LoVo (cell line): ENCODE data around the gene ZNF547.

ENCODE experiments used
- DNase-seq: peaks from one replicate; pipeline ENCODE4 v3.0.0-alpha.2; 2016; ENCODE audit warnings: low spot score

Gene ZNF547

DNA sequence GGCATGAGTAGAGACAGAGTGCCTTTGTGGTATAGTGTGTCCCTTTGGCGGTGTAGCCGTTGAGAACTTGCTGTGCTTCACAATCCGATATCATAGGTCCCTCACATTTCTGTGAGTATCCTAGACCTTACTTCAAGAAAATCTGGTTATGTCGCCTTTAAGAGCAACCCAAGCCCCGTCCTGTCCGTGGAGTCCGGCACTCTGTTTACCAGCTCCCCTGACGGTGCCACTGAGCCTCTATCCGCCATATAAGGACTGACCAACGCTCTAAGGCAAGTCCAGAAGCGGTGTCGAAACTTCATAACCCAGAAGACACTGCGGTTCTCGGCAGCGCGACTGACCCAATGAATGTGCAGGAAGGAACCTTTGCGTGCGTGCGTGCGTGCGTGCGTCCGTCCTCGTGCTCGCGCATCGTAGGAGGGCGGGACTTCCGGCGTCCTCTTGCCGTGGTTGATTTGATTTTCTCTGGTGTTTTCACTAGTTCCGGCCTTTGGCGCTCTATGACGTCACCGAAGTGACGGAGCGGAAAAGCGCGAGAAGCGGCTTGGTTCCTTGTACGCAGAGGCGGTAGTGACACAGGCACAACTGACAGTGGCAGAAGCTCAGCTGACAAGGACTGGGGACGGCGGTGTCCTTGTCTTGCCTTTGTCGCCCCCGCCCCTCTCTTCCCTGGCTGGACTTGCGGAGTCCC lies at the start of gene ZNF547, which contains the start of gene TRAPPC2B:
TSS of gene ZNF547 (plus strand) at position 555 of the 691 bp plus-strand sequence. CDS start 5,005 bp downstream, outside the sequence.
TSS of gene TRAPPC2B (plus strand) at position 555 of the 691 bp plus-strand sequence. CDS start 1,283 bp downstream, outside the sequence.
- DNase-seq: no peak

DNA sequence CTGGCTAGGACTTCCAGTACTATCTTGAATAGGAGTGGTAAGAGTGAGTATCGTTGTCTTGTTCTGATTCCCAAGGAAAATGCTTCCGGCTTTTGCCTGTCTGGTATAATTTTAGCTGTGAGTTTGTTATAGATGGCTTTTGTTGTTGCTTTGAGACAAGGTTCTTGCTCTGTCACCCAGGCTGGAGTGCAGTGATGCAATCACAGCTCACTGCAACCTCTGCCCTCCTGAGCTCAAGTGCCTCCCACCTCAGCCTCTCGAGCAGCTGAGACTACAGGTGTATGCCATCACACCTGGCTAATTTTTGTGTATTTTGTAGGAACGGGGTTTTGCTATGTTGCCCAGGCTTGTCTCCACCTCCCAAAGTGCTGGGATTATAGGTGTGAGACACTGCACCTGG lies 49.2 kb upstream of the ZNF547 start:
- DNase-seq: no peak

- DNase-seq: no peak
Observed at GRCh38 chr19:57317503-57317902, 45.8 kb upstream of the ZNF547 start.

DNA sequence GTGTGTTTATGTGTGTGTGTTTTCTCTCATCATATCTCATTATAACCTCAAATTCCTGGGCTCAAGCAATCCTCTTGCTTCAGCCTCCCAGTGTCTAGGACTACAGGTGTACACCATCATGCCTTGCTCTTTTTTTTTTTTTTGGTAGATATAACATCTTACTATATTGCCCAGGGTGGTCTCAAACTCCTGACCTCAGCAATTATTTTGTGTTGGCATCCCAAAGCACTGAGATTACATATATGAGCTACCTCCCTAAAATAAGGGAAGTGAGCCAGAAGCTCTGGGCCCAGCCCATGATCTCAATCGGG lies 43.5 kb upstream of the ZNF547 start:
- DNase-seq: no peak

DNA sequence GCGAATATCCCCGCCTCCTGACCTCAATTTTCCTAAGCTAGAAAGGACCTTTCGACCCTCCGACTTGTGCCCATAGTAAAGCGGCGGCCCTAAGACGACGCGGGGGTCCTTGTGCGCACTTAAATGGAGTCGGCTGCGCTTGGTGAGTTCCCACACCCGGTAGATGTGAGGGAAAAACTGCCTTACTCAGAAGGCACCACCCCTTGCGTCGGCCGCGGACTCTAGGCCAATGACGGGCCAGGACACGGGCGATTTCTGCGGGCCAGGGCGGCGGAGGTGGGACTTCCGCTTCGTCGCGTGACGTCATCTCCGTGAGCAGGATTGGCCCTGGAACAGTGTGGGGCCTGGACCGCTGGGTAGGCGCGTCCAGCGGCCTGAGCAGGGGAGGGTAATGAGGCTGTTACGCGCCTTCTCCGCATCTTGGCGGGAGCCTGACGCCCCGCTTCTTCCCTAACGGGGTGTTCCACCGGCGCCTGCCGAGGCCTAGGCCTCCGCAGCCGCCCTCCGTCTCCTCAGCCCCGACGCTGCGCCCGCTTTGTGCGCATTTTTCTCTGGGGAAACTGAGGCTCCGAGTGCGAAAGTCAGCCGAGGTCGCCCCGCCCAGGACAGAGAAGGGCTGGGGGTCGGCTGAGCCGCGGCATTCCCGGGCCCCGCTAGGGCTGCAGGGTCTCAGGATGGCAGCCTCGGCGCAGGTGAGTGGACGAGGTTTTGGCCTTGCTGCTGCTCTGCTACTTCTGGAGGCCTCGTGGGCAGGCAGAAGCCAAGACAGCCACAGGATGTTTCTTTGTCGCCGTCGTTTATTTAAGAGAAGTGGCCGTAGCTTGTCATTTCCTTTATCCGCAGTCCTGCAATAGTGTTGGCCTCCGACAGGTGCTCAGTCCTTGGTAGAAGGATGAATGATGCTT lies 42.9 kb upstream of the ZNF547 start, which contains the start of gene ZNF543:
TSS of gene ZNF543 (plus strand) at position 293 of the 905 bp plus-strand sequence. CDS start at position 675, 382 bp downstream.
- no peak for DNase-seq

- DNase-seq: no peak
Observed at GRCh38 chr19:57321116-57321515, 42.2 kb upstream of the ZNF547 start.

DNA sequence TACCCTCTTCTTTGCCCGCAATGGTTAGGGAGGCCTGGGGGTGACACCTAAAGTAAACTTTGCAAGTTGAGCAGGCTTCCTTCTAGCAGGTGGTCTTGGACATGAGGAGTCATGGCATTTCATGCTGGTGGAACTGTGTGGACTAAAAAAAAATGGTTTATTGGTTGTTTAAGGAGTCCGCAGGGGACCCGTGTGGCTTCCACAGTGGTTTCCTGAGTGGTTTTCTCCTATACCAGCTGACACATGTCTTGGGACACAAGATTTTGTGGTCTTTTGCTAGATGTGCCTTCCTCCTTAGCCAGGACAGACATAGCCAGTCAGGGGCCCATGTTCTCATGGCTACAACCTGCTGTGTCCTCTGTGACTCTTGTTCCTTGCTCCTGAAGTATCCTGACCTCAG lies 41.6 kb upstream of the ZNF547 start:
- DNase-seq: no peak

DNA sequence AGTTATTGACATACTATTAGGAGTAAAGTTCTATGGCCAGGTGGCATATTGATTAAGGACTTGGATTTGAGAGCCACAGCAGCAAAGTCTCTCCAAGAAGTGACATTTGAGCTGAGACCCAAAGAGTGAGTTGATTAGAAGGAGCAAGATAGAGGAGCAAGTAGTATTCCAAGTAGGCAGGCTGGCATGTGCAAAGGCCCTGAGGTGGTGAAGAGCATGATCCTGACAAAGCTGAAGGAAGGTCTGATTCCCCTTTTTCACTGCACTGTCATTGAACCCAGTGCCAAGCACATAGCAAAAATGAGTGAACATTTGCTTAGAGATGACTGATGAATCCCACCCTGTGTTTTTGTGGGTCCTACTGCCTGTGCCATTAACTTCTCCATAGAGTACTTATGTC lies 38.4 kb upstream of the ZNF547 start:
- DNase-seq: no peak

DNA sequence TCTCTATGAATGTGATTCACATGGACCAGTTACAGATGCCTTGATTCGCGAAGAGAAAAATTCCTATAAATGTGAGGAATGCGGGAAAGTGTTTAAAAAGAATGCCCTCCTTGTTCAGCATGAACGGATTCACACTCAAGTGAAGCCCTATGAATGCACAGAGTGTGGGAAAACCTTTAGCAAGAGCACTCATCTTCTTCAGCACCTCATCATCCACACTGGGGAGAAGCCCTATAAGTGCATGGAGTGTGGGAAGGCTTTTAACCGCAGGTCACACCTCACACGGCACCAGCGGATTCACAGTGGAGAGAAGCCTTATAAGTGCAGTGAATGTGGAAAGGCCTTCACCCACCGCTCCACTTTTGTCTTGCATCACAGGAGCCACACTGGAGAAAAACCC lies 35.4 kb upstream of the ZNF547 start:
- no peak for DNase-seq

DNA sequence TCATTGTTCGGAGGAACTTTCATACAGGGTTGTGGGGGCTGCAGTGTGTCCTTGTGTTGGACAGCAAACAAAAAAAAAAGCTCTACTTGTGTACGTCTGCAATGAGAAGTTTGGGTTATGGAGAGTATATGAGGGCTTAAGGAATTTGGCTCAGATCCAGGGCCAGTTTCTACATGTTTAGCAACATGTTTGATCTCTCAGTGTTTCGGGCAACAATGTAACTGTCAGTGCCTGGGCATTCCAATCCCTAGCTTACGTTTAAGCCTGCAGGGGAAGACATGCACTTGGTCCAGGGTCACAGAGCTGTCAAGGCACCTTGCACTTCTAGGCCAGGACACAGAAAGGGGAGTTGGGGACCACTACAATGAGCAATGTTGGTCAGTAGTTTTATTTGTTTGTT lies 29.2 kb upstream of the ZNF547 start:
- DNase-seq: no peak

- DNase-seq: no peak
Observed at GRCh38 chr19:57338877-57339276, 24.5 kb upstream of the ZNF547 start.

- DNase-seq: no peak
Observed at GRCh38 chr19:57342582-57342981, 20.8 kb upstream of the ZNF547 start.

DNA sequence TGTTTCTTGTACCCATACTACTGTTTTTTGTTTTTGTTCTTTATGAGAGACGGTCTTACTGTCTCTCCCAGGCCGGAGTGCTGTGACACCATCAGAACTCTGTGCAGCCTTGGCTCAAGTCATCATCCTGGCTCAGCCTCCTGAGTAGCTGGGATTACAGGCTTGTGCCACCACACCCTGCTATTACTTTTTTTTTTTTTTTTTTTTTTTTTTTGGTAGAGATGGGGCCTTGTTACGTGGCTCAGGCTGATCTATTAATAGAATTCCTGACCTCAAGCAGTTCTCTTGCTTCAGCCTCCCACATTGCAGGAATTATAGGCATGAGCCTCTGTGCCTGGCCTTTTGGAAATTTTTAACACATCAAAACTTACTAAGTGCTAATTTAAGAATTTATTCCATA lies 15.2 kb upstream of the ZNF547 start:
- no peak for DNase-seq

DNA sequence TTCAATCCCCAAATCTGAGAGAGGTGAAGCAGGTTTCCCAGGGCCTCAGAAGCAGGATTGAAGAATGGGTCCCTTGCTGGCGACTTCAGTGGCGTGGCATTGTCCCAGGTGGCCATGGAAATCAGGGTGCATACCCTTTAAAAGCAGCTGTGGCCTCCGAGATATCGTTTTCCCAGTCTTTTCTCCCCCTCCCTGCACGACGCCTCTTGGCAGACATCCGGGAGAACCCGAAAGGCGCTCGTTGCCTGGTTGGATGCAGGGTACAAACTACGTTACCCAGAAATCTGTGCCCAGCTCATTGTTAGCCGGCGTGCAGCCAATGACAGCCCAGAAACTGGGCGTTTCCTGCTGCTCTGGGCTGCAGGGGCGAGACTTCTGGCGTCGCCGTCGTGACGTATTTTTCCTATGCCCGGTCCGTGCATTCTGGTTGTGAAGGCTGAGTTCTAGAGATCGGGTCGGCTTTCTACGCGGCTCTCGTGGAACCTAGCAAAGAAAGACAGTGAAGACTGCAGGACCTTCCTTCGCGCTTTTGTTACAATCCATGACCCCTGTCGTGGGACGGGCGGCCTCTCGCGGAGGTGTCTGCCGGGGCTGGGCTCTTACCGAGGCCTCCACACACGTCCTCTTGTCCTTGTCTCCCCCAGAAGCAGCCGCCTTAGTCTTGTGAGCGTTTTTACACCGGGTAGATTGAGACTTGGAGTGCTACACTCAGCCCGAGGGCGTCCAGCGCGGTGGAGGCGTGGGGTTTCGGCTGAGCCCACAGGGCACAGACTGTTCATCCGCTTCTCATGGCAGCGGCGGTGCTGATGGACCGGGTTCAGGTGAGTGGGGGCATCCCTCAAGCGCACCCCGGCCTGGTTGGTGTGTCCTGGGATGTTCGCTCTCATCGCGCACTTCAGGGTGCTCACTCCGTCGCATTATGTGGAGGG lies 12.2 kb upstream of the ZNF547 start, which contains the start of gene ZNF304:
TSS of gene ZNF304 (plus strand) at position 395 of the 929 bp plus-strand sequence. CDS start at position 789, 394 bp downstream.
- DNase-seq: no peak

DNA sequence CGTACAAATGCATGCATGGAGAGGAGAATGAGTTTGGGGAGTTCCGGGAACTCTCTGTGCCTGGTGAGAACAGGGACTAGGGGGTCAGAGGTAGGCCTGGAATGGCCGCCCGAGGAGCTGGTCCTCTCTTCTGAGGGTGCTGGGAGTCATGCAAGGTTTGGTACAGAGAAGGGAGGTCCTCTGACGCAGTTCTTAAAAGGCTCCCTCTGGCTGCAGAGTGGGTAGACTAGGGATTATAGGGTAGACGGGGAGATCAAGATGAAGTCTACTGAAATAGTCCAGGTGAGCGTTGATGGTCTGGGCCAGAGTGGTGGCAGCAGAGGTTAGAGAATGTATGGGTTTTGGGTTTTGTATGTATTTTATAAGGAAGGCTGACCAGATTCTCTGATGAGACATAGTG lies 11.5 kb upstream of the ZNF547 start:
- DNase-seq: no peak

DNA sequence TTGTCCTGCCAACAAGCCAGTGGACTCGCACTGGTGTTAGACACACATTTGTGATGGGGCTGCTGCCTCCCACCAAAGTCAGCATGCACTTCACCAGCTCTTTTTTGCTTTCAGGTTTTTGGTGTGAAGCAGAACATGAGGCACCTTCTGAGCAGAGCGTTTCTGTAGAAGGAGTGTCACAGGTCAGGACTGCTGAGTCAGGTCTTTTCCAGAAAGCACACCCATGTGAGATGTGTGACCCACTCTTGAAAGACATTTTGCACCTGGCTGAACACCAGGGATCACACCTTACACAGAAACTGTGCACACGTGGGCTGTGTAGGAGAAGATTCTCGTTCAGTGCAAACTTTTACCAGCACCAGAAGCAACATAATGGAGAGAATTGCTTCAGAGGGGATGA lies 7.4 kb upstream of the ZNF547 start:
- no peak for DNase-seq

DNA sequence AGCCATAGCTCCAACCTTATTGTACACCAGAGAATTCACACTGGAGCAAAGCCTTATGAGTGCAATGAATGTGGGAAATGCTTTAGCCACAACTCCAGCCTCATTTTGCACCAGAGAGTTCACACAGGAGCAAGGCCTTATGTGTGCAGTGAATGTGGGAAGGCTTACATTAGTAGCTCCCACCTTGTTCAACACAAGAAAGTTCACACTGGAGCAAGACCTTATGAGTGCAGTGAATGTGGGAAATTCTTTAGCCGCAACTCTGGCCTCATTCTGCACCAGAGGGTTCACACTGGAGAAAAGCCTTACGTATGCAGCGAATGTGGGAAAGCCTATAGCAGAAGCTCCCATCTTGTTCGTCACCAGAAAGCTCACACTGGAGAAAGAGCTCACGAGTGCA lies 5.9 kb upstream of the ZNF547 start:
- DNase-seq: no peak

GRCh38 chr19:57359300-57359699 lies 4.1 kb upstream of the ZNF547 start:
- no peak for DNase-seq

DNA sequence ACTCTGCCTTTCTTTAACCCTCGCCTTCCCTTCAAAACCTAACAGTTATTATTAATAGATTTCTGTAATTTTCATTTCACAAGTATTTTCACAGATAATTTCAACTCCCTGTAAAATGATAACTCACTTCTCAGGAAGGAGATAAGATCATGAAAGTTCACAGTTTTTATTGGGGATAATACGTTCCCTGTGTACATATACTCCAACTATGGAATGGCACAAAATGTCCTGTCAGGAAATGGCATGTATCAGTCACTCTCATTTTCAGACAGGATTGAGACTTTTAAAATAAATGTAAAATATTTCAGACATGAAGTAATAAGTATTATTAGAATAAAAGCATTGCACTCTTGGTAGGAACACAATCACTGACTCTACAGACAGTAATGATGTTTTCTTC lies 932 bp upstream of the ZNF547 start:
- DNase-seq: no peak

- no peak for DNase-seq
Observed at GRCh38 chr19:57363688-57364181, 384 bp downstream of the ZNF547 start.

DNA sequence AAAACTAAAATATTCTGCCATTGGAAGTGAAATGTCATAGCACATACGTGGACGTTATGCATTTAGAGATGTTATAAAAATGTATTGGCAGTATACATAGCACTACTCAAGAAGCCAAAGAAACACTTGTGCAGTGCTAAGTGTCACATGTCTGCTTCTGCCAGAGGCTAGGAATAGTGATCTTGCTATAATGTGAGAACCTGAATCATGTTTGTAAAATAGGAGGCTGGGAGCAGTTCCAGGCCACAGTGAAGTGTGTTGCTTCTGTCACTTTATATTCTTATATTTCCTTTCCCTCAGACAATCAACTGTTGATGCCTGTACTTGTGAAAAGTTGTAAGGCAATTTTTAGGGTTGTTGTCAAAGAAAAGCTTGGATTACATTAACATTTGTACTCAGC lies 3.4 kb downstream of the ZNF547 start:
- no peak for DNase-seq

DNA sequence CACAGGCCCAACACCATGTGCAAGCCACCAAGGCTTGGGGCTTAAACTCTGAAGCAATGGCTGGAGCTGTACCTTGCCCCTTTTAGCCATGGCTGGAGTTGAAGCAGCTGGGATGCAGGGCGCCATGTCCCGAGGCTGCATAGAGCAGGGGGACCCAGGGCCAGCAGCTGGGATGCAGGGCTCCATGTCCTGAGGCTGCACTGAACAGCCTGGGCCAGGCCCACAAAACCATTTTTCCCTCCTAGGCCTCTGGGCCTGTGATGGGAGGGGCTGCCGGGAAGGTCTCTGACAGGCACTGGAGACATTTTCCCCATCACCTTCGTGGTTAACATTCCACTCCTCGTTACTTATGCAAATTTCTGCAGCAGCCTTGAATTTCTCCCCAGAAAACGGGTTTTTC lies 10.8 kb downstream of the ZNF547 start:
- no peak for DNase-seq
